Left lung (tissue), 10 donors: ENCODE data around the gene SCN3A. TPM values are rescaled to one million over a fixed set of nuclear protein-coding genes. Genes with fewer than 3 reads are reported as not detected.

ENCODE experiments used
- ATAC-seq: fragments of 200-7000 bp; cut with Tn5 transposase; one replicate; pipeline ENCODE4 v1.9.1; 2020; ENCODE audit warnings: moderate library complexity
- DNase-seq, 4 donors: peaks; one replicate each; pipeline ENCODE4 v3.0.0-alpha.2; 2013 to 2020
- H3K27ac ChIP-seq, 2 donors: fragments of 200-600 bp; sonication (generic) in 1 of 2; one replicate each; pipeline versions ENCODE4 v1.5.0 to v1.8.0; 2020 to 2021
- H3K27me3 ChIP-seq, 2 donors: fragments of 200-600 bp; sonication (generic) in 1 of 2; one replicate each; pipeline versions ENCODE4 v1.5.0 to v1.8.0; 2020 to 2021
- H3K36me3 ChIP-seq, 2 donors: fragments of 200-600 bp; sonication (generic) in 1 of 2; one replicate each; pipeline versions ENCODE4 v1.5.0 to v1.8.0; 2020 to 2021
- H3K4me1 ChIP-seq, 2 donors: fragments of 200-600 bp; one replicate each; pipeline ENCODE4 v1.8.0; 2021
- H3K4me3 ChIP-seq, 2 donors: fragments of 200-600 bp; sonication (generic) in 1 of 2; one replicate each; pipeline versions ENCODE4 v1.5.0 to v1.8.0; 2020 to 2021; ENCODE audit warnings: mild to moderate bottlenecking in 1 of 2
- H3K9me3 ChIP-seq, 2 donors: fragments of 200-600 bp; sonication (generic) in 1 of 2; one replicate each; pipeline versions ENCODE4 v1.5.0 to v1.8.0; 2020 to 2021
- intact Hi-C, 2 donors: fragments of 100-400 bp; cut with DNase I; formaldehyde crosslinking; loops; one replicate each; pipeline versions ENCODE4 v1.11.2 to v1.14.2; 2022
- polyA plus RNA-seq, 6 donors: library from polyadenylated mRNA; unstranded; fragments of 120-200 nt; gene quantifications; one replicate each; pipeline ENCODE4 v1.2.1, GENCODE V29; 2013; ENCODE audit not compliant: insufficient read length in 6 of 6
- total RNA-seq, 2 donors: library from RNA; stranded (reverse); fragmentation: NEBNext Ultra II Directional; extraction: Animal tissue kit (Norgen Biotek cat#: 25700); gene quantifications; one replicate each; pipeline ENCODE4 v1.2.1, GENCODE V29; 2021
- TF ChIP-seq, protein P1 (sequence below), 2 donors: fragments of 200-600 bp; sonication (generic) in 1 of 2; IDR thresholded peaks; one replicate each; pipeline versions ENCODE4 v1.5.0 to v1.8.0; 2021; ENCODE audit warnings: antibody characterized with exemption in 2 of 2
- donor health status: DM: no; HTN: yes; CAD: no.
- donor health status: DM: no; HTN: no; CAD: no.

The SCN3A gene
- total and polyA plus RNA-seq, 8 donors, result 0.35 to 1.6 (median 0.95) TPM

DNA sequence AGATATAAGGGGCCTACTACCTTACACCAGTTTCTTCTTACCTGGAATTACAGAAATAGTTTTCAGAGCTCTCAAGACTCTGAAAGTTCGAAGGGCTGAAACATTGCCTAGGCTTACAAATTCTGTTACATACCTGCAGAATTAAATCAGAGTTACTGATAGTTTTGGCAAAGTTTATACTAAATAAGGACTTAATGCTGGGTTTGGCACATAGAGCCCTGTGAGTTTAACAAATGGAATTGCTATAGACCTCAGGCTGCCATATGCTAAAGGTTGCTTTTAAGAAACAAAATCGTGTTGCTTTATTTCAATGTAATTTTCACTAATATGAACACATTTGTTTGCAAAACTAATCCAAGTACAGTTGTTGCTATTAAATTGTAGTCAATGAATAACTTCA is 40.1 kb downstream of the SCN3A start:
- DNase-seq (no peak), ATAC-seq (no peak)
- no peaks in the 10 kb centered on the region for H3K36me3 ChIP-seq
- no peaks in the 10 kb centered on the region for H3K27me3 ChIP-seq
- H3K4me1 ChIP-seq, result no peaks in the 10 kb centered on the region
- intact Hi-C loops, result no loop called here
- no peaks in the 10 kb centered on the region for H3K9me3 ChIP-seq
- H3K4me3 ChIP-seq, result no peak overlapping the region
- TF ChIP-seq, protein P1, sequence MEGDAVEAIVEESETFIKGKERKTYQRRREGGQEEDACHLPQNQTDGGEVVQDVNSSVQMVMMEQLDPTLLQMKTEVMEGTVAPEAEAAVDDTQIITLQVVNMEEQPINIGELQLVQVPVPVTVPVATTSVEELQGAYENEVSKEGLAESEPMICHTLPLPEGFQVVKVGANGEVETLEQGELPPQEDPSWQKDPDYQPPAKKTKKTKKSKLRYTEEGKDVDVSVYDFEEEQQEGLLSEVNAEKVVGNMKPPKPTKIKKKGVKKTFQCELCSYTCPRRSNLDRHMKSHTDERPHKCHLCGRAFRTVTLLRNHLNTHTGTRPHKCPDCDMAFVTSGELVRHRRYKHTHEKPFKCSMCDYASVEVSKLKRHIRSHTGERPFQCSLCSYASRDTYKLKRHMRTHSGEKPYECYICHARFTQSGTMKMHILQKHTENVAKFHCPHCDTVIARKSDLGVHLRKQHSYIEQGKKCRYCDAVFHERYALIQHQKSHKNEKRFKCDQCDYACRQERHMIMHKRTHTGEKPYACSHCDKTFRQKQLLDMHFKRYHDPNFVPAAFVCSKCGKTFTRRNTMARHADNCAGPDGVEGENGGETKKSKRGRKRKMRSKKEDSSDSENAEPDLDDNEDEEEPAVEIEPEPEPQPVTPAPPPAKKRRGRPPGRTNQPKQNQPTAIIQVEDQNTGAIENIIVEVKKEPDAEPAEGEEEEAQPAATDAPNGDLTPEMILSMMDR (IDR thresholded peaks at IDR 0.05), result no peak
- no peak overlapping the region for H3K27ac ChIP-seq

DNA sequence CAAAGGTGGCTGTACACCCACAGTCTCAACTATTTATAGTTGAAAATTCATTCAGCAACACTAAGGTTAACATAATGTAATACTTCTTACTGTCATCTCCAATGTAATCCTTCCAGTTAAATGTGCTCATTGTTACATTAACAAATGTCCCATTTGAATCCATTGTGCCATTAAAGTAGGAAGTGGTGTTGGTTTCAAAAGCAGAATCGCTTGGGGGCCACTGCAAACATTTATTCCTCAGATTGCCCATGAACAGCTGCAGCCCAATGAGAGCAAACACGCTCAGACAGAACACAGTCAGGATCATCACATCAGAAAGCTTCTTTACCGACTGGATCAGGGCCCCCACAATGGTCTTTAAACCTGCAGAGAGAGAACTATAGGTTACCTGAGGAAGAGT is 41.4 kb downstream of the SCN3A start:
- TF ChIP-seq, protein P1 (IDR thresholded peaks at IDR 0.05), result no peak
- H3K27me3 ChIP-seq, result no peaks in the 10 kb centered on the region
- ATAC-seq (no peak), DNase-seq (no peak)
- H3K4me3 ChIP-seq, result no peak overlapping the region
- no peak overlapping the region for H3K27ac ChIP-seq
- H3K9me3 ChIP-seq, result no peaks in the 10 kb centered on the region
- H3K36me3 ChIP-seq, result no peaks in the 10 kb centered on the region
- H3K4me1 ChIP-seq, result no peaks in the 10 kb centered on the region
- intact Hi-C loops, result no loop called here

DNA sequence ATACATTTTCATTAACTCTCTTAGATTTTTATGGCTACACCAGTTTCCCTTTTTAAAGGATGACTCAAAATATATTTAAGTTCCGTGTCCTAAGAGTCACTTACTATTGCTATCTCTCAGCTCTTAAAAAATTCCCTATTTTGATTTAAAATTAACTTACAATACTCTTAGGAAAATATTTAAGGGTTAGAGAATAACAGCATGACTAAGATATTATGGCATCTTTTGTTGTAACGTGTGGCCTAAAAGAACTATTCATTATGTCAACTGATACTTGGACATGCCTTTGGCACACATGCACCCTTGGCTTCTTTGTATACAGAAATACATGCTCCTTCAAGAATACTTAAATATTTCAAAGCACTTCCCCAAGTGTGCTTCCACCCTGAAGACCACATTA is 42.3 kb downstream of the SCN3A start:
- no peaks in the 10 kb centered on the region for H3K27me3 ChIP-seq
- no peak overlapping the region for H3K4me3 ChIP-seq
- no peak overlapping the region for H3K27ac ChIP-seq
- DNase-seq (no peak), ATAC-seq (no peak)
- H3K36me3 ChIP-seq, result no peaks in the 10 kb centered on the region
- H3K4me1 ChIP-seq, result no peaks in the 10 kb centered on the region
- intact Hi-C loops, result no loop called here
- peaks cover 0 to 2% of the 10 kb centered on the region in 2 donors for H3K9me3 ChIP-seq
- TF ChIP-seq, protein P1 (IDR thresholded peaks at IDR 0.05), result no peak

DNA sequence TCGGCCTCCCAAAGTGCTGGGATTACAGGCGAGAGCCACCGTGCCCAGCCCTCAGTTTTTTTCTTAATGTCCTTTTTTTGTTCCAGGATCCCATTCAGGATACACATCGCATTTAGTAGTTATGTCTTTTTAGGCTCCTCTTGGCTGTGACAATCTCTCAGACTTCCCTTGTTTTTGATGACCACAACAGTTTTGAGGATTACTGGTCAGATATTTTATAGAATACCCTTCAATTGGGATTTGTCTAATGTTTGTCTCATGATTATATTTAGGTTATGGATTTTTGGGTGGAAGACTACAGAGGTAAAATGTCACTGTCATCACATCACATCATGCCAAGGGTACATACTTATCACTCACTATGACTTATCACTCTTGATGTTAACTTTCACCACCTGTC is 46.7 kb downstream of the SCN3A start:
- Histone ChIP-seq H3K9me3 (peaks cover 0 to 2% of the 10 kb centered on the region in 2 donors), H3K4me1 (no peaks in the 10 kb centered on the region), H3K36me3 (no peaks in the 10 kb centered on the region), H3K4me3 (no peak overlapping the region), H3K27ac (no peak overlapping the region), H3K27me3 (no peaks in the 10 kb centered on the region)
- TF ChIP-seq, protein P1 (IDR thresholded peaks at IDR 0.05), result no peak
- ATAC-seq, result no peak
- intact Hi-C loops, result no loop called here
- DNase-seq, result no peak

DNA sequence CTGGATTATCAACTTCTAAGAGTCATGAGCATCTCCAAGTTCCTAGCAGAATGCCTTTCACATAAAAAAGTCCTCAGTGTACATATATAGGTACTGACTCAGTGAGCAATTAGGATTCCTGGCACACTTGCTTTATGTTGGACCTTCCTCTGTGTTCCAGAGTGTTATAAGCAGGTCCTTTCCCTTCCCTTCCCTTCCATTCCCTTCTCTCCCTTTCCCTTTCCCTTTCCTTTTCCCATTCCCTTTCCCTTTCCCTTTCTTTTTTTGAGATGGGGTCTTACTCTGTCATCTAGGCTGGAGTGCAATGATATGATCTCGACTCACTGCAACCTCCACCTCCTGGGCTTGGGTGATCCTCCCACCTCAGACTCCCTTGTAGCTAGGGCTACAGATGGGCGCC is 48.7 kb downstream of the SCN3A start:
- H3K4me1 ChIP-seq, result no peaks in the 10 kb centered on the region
- H3K36me3 ChIP-seq, result no peaks in the 10 kb centered on the region
- intact Hi-C loops, result no loop called here
- H3K27ac ChIP-seq, result no peak overlapping the region
- TF ChIP-seq, protein P1 (IDR thresholded peaks at IDR 0.05), result no peak
- ATAC-seq (no peak), DNase-seq (no peak)
- H3K4me3 ChIP-seq, result no peak overlapping the region
- no peaks in the 10 kb centered on the region for H3K27me3 ChIP-seq
- peaks cover 0 to 2% of the 10 kb centered on the region in 2 donors for H3K9me3 ChIP-seq
